Mesendoderm (in vitro differentiated cells): ENCODE data around the gene SRRM3.

Experiments used
- DNase-seq: peaks from one replicate; pipeline ENCODE4 v3.0.0; 2013
- H2AK5ac ChIP-seq: 2 replicates; pipeline ENCODE4 v1.6.1; 2013; ENCODE audit warnings: low read length, inconsistent platforms
- H2BK120ac ChIP-seq: 2 replicates; pipeline ENCODE4 v1.6.1; 2013; ENCODE audit warnings: low read depth, mild to moderate bottlenecking, low read length, moderate library complexity, mixed read lengths
- H2BK15ac ChIP-seq: replicated peaks from 2 replicates; pipeline ENCODE4 v1.6.1; 2013; ENCODE audit warnings: low read depth, mild to moderate bottlenecking, moderate library complexity
- H2BK5ac ChIP-seq: 2 replicates; pipeline ENCODE4 v1.6.1; 2013; ENCODE audit warnings: low read length, inconsistent platforms
- H3K18ac ChIP-seq: 2 replicates; pipeline ENCODE4 v1.6.1; 2013; ENCODE audit warnings: mild to moderate bottlenecking, low read length, mixed read lengths
- H3K23ac ChIP-seq: one replicate; pipeline ENCODE4 v1.6.1; 2013; ENCODE audit warnings: low read length
- H3K27ac ChIP-seq: 2 replicates; pipeline ENCODE4 v1.5.1; 2013; ENCODE audit warnings: low read depth, mild to moderate bottlenecking, inconsistent platforms, low read length, moderate library complexity
- H3K27me3 ChIP-seq: 2 replicates; pipeline ENCODE4 v1.6.1; 2013; ENCODE audit warnings: low read length, control low read depth, mild to moderate bottlenecking, inconsistent platforms; ENCODE audit not compliant: insufficient read depth, poor library complexity
- H3K36me3 ChIP-seq: 2 replicates; pipeline ENCODE4 v1.6.1; 2013; ENCODE audit warnings: low read length, inconsistent platforms; ENCODE audit not compliant: control insufficient read depth, insufficient read depth
- H3K4ac ChIP-seq: one replicate; pipeline ENCODE4 v1.6.1; 2013; ENCODE audit warnings: low read depth, mild to moderate bottlenecking, low read length, moderate library complexity
- H3K4me1 ChIP-seq: 2 replicates; pipeline ENCODE4 v1.6.1; 2013; ENCODE audit warnings: low read depth, low read length, inconsistent platforms; ENCODE audit not compliant: control insufficient read depth
- H3K4me2 ChIP-seq: 2 replicates; pipeline ENCODE4 v1.6.1; 2013; ENCODE audit warnings: low read length
- H3K4me3 ChIP-seq: 2 replicates; pipeline ENCODE4 v1.5.1; 2013; ENCODE audit warnings: mild to moderate bottlenecking, low read length
- H3K56ac ChIP-seq: one replicate; pipeline ENCODE4 v1.6.1; 2013; ENCODE audit warnings: low read length
- H3K79me1 ChIP-seq: 2 replicates; pipeline ENCODE4 v1.6.1; 2013; ENCODE audit warnings: low read length, inconsistent platforms
- H3K79me2 ChIP-seq: 2 replicates; pipeline ENCODE4 v1.6.1; 2013; ENCODE audit warnings: mild to moderate bottlenecking, low read length; ENCODE audit not compliant: control insufficient read depth, insufficient read depth
- H3K9ac ChIP-seq: 2 replicates; pipeline ENCODE4 v1.6.1; 2013; ENCODE audit warnings: low read length, inconsistent platforms
- H4K5ac ChIP-seq: one replicate; pipeline ENCODE4 v1.6.1; 2013; ENCODE audit warnings: low read length
- H4K8ac ChIP-seq: one replicate; pipeline ENCODE4 v1.6.1; 2013; ENCODE audit warnings: low read depth, mild to moderate bottlenecking, control low read depth, low read length, moderate library complexity
- WGBS: extraction: QIAGEN DNeasy Blood & Tissue Kit; methylation state at CpG from one replicate; pipeline ENCODE4 v1.1.7; 2013; ENCODE audit warnings: low lambda C conversion rate, missing lambda C conversion rate; ENCODE audit not compliant: insufficient coverage; ENCODE audit errors: extremely low coverage; 5-methylcytosine and 5-hydroxymethylcytosine counted together

Gene SRRM3

GRCh38 chr7:76325811-76326210 lies 124.1 kb downstream of the SRRM3 start:
- Histone ChIP-seq H3K79me1 (peaks cover 20% of the 10 kb centered on the region), H3K23ac (no peak overlapping the region), H3K4ac (no peak overlapping the region), H2BK5ac (no peak overlapping the region), H3K4me1 (no peaks in the 10 kb centered on the region), H3K27me3 (no peaks in the 10 kb centered on the region), H2BK120ac (no peak overlapping the region), H3K4me2 (no peak overlapping the region), H3K36me3 (peaks cover 11% of the 10 kb centered on the region), H4K5ac (no peak overlapping the region), H4K8ac (no peak overlapping the region), H2AK5ac (no peak overlapping the region), H3K9ac (no peak overlapping the region), H3K18ac (no peak overlapping the region), H3K27ac (no peak overlapping the region), H3K4me3 (no peak overlapping the region), H2BK15ac (no peak overlapping the region), H3K56ac (no peak overlapping the region), H3K79me2 (peaks cover 33% of the 10 kb centered on the region)
- no peak for DNase-seq
- WGBS = no CpG with 5 or more reads among the region's 5 CpGs

DNA sequence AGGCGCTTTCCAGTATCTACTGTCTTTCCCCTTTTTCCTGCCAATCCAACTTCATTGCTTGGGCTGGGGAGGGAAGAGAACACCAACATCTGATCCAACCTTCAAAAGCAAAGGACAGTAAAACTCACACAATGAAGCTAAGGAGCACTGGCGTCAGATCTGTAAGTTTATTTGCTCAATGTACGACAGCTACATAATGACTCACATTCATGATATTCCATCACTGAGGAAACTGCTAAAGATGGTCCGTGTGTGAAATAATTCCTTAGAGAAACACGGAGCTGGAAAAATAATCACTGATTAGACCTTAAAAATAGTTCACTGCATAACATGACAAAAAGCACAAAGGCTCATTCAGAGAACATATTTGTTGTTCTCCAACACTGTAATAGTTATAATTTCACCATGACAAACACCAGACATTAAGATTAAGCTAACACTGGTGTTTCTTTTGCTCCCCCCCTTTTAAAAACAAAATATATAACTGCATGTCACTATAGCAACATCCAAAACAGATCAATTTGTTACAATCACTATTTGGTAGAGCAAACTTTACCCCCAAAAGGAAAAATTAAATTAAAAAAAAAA lies 125.0 kb downstream of the SRRM3 start:
- no peaks in the 10 kb centered on the region for H3K27me3 ChIP-seq
- peaks cover 39% of the 10 kb centered on the region for H3K79me2 ChIP-seq
- no peak overlapping the region for H3K56ac ChIP-seq
- no peak overlapping the region for H2BK120ac ChIP-seq
- no peak for DNase-seq
- H2AK5ac ChIP-seq = no peak overlapping the region
- H2BK5ac ChIP-seq = no peak overlapping the region
- peaks cover 23% of the 10 kb centered on the region for H3K79me1 ChIP-seq
- H3K9ac ChIP-seq = no peak overlapping the region
- no peak overlapping the region for H3K4me3 ChIP-seq
- H4K5ac ChIP-seq = no peak overlapping the region
- no peak overlapping the region for H4K8ac ChIP-seq
- H2BK15ac ChIP-seq = no peak overlapping the region
- H3K4ac ChIP-seq = no peak overlapping the region
- WGBS = no CpG with 5 or more reads among the region's 5 CpGs
- no peak overlapping the region for H3K4me2 ChIP-seq
- H3K23ac ChIP-seq = no peak overlapping the region
- peaks cover 11% of the 10 kb centered on the region for H3K36me3 ChIP-seq
- H3K18ac ChIP-seq = no peak overlapping the region
- no peak overlapping the region for H3K27ac ChIP-seq
- H3K4me1 ChIP-seq = no peaks in the 10 kb centered on the region

DNA sequence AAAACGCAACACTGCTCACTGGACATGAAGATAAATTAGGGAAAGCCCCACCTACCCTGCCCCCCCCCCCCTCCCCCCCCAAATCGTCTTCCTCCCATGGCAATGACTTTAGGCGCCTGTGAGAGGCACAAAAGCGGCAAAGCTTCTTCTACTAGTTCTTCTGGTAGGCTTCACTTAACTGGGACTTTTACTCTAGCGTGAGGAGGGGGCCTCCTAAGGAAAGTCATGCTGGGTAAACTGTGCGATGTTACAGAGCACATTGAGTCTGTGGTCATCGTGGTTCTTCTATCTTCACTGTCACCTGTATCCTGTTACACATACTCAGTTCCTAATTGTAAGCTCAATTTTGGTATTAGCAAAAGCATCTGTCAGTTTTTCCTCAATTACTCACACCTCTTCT lies 125.9 kb downstream of the SRRM3 start:
- no peak overlapping the region for H4K8ac ChIP-seq
- no CpG with 5 or more reads among the region's 7 CpGs for WGBS
- H3K18ac ChIP-seq = no peak overlapping the region
- H3K4ac ChIP-seq = no peak overlapping the region
- no peak overlapping the region for H3K4me2 ChIP-seq
- no peak overlapping the region for H2BK120ac ChIP-seq
- H3K23ac ChIP-seq = no peak overlapping the region
- no peak overlapping the region for H2BK5ac ChIP-seq
- H3K79me1 ChIP-seq = peaks cover 23% of the 10 kb centered on the region
- H2BK15ac ChIP-seq = no peak overlapping the region
- H3K36me3 ChIP-seq = peaks cover 11% of the 10 kb centered on the region
- H3K27ac ChIP-seq = no peak overlapping the region
- H3K4me1 ChIP-seq = no peaks in the 10 kb centered on the region
- H3K27me3 ChIP-seq = no peaks in the 10 kb centered on the region
- H2AK5ac ChIP-seq = no peak overlapping the region
- H3K56ac ChIP-seq = no peak overlapping the region
- H3K79me2 ChIP-seq = peaks cover 48% of the 10 kb centered on the region
- no peak overlapping the region for H3K4me3 ChIP-seq
- H4K5ac ChIP-seq = no peak overlapping the region
- no peak for DNase-seq
- H3K9ac ChIP-seq = no peak overlapping the region

DNA sequence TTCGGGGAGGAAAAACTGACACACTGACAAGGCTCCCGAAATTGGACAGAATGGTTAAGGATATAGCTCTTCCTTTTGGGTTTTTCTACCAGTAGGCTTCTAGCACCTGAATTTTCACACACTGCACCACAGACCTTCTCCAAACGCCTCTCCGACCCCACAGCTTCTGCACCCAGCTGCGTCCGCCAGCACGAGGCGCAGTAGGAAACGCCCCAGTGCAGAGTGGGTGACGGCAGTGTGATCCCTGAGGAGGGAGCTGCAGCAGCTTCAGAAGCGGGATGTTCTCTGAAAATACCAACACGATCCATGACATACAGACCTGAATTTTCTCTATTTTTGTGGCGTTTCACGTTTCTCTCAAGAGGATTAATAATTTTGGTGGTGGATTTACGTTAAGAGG lies 126.7 kb downstream of the SRRM3 start:
- Histone ChIP-seq H4K8ac (no peak overlapping the region), H3K79me1 (peaks cover 21% of the 10 kb centered on the region), H2BK5ac (no peak overlapping the region), H2AK5ac (no peak overlapping the region), H3K4ac (no peak overlapping the region), H3K4me1 (no peaks in the 10 kb centered on the region), H3K27ac (no peak overlapping the region), H3K9ac (no peak overlapping the region), H2BK15ac (no peak overlapping the region), H3K4me3 (no peak overlapping the region), H3K4me2 (no peak overlapping the region), H3K56ac (no peak overlapping the region), H3K27me3 (no peaks in the 10 kb centered on the region), H3K36me3 (peaks cover 11% of the 10 kb centered on the region), H3K18ac (no peak overlapping the region), H3K23ac (no peak overlapping the region), H2BK120ac (no peak overlapping the region), H4K5ac (no peak overlapping the region), H3K79me2 (peaks cover 56% of the 10 kb centered on the region)
- no CpG with 5 or more reads among the region's 15 CpGs for WGBS
- DNase-seq = no peak

GRCh38 chr7:76329479-76329878 lies 127.8 kb downstream of the SRRM3 start:
- no CpG with 5 or more reads among the region's 29 CpGs for WGBS
- DNase-seq = no peak
- H2BK120ac ChIP-seq = no peak overlapping the region
- no peak overlapping the region for H2BK15ac ChIP-seq
- no peak overlapping the region for H3K23ac ChIP-seq
- no peaks in the 10 kb centered on the region for H3K27me3 ChIP-seq
- H2AK5ac ChIP-seq = no peak overlapping the region
- H3K18ac ChIP-seq = no peak overlapping the region
- no peak overlapping the region for H3K4me3 ChIP-seq
- no peak overlapping the region for H4K8ac ChIP-seq
- no peak overlapping the region for H2BK5ac ChIP-seq
- no peak overlapping the region for H3K4ac ChIP-seq
- H3K4me1 ChIP-seq = no peaks in the 10 kb centered on the region
- H4K5ac ChIP-seq = no peak overlapping the region
- no peak overlapping the region for H3K4me2 ChIP-seq
- peaks cover 23% of the 10 kb centered on the region for H3K79me1 ChIP-seq
- H3K9ac ChIP-seq = no peak overlapping the region
- no peak overlapping the region for H3K27ac ChIP-seq
- H3K36me3 ChIP-seq = peaks cover 10% of the 10 kb centered on the region
- H3K56ac ChIP-seq = no peak overlapping the region
- peaks cover 65% of the 10 kb centered on the region for H3K79me2 ChIP-seq

DNA sequence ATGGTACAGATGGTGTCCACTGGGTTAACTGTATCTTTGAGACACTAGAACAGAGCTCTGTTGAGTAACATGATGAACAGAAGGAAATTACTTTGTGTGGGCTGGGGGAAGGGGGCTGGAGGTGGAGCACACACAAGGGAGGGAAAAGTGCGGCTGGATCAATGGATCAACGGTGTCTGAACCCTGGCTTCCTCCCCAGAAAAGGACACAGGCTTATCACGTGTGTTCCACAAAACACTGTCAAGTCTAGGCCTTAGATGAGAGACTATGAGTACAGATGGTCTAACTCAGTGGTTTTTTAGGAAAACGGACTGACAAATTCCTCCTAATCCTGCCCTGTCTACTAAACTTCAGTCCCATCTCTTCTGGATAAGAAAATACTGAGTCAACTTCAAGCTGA lies 128.6 kb downstream of the SRRM3 start:
- Histone ChIP-seq H2BK15ac (no peak overlapping the region), H3K4ac (no peak overlapping the region), H2AK5ac (no peak overlapping the region), H3K56ac (no peak overlapping the region), H3K79me1 (peaks cover 21% of the 10 kb centered on the region), H3K79me2 (peaks cover 70% of the 10 kb centered on the region), H3K27ac (no peak overlapping the region), H2BK5ac (no peak overlapping the region), H3K4me2 (no peak overlapping the region), H3K36me3 (peaks cover 9% of the 10 kb centered on the region), H3K4me1 (no peaks in the 10 kb centered on the region), H3K23ac (no peak overlapping the region), H3K18ac (no peak overlapping the region), H4K5ac (no peak overlapping the region), H3K4me3 (no peak overlapping the region), H4K8ac (no peak overlapping the region), H3K27me3 (no peaks in the 10 kb centered on the region), H3K9ac (no peak overlapping the region), H2BK120ac (no peak overlapping the region)
- WGBS = no CpG with 5 or more reads among the region's 4 CpGs
- DNase-seq = no peak
